ENCODE measurements around the gene CDHR1. TPM values are rescaled to one million over a fixed set of nuclear protein-coding genes. Genes with fewer than 3 reads are reported as not detected.
"Not testable (repeated sequence)": the region's sequence is repeated elsewhere in the genome, so short reads cannot be mapped to it uniquely, and the experiment has no call there.

The CDHR1 gene
- total RNA-seq, 1 donor from 2014 or later, result 1.4 TPM

DNA sequence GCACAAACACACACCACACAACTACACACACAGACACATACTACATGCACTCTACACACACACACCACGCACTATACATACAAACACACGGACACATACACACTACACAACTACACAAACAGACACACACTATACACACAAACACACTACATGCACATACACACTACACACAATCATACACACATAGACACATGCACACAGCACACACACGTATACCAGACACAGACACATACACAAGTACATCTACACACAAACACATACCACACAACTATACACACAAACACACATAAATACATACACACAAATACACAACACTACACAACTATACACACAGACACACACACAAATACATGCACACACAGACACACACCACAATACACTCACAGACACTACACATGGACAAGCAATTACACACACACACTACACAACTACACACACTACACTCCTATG, 16.2 kb upstream of the CDHR1 start:
- Histone ChIP-seq H3K4me2 (no peak overlapping the region), H2AFZ (replicated peaks) (no peak overlapping the region), H4K20me1 (ENCODE audit: low read depth) (no peaks in the 10 kb centered on the region), H3K27me3 (no peaks in the 10 kb centered on the region), H3K36me3 (no peaks in the 10 kb centered on the region), H3K9me3 (ENCODE audit: low read depth) (no peaks in the 10 kb centered on the region), H3K27ac (no peak overlapping the region), H3K4me1 (peaks cover 3% of the 10 kb centered on the region), H3F3A (ENCODE audit: low read depth) (no peaks in the 10 kb centered on the region), H3K4me3 (no peak overlapping the region), H3K9ac (no peak overlapping the region), H3K79me2 (ENCODE audit: low read depth) (no peaks in the 10 kb centered on the region)
- Mint-ChIP-seq H3K4me3 (no peak overlapping the region), H3K36me3 (no peaks in the 10 kb centered on the region), H3K27ac (no peak overlapping the region), H3K27me3 (ENCODE audit: insufficient read depth, low read depth) (peaks cover 3% of the 10 kb centered on the region), H3K9me3 (no peaks in the 10 kb centered on the region), H3K4me1 (no peaks in the 10 kb centered on the region)
- no peak for TF ChIP-seq CTCF (IDR thresholded peaks at IDR 0.05)
- TF ChIP-seq EZH2phosphoT487 (IDR thresholded peaks at IDR 0.05), result no peak
- DNase-seq (ENCODE audit: low spot score), result no peak

GRCh38 chr10:84179059-84179710, 15.2 kb upstream of the CDHR1 start:
- Mint-ChIP-seq H3K4me3 (no peak overlapping the region), H3K27me3 (ENCODE audit: insufficient read depth, low read depth) (peaks cover 2% of the 10 kb centered on the region), H3K36me3 (no peaks in the 10 kb centered on the region), H3K27ac (no peak overlapping the region), H3K4me1 (no peaks in the 10 kb centered on the region), H3K9me3 (no peaks in the 10 kb centered on the region)
- Histone ChIP-seq H3K4me3 (no peak overlapping the region), H3K4me2 (no peak overlapping the region), H3K9me3 (ENCODE audit: low read depth) (no peaks in the 10 kb centered on the region), H3K27me3 (no peaks in the 10 kb centered on the region), H2AFZ (replicated peaks) (no peak overlapping the region), H3K27ac (no peak overlapping the region), H3K9ac (no peak overlapping the region), H3K79me2 (ENCODE audit: low read depth) (no peaks in the 10 kb centered on the region), H3F3A (ENCODE audit: low read depth) (no peaks in the 10 kb centered on the region), H3K4me1 (peaks cover 3% of the 10 kb centered on the region), H4K20me1 (ENCODE audit: low read depth) (no peaks in the 10 kb centered on the region), H3K36me3 (no peaks in the 10 kb centered on the region)
- no peak for TF ChIP-seq EZH2 (IDR thresholded peaks at IDR 0.05)
- TF ChIP-seq EZH2phosphoT487 (IDR thresholded peaks at IDR 0.05), result no peak
- TF ChIP-seq CTCF (IDR thresholded peaks at IDR 0.05), result no peak
- DNase-seq (ENCODE audit: low spot score), result no peak

GRCh38 chr10:84180386-84180785, 14.0 kb upstream of the CDHR1 start:
- not testable (repeated sequence) for H3K4me3 ChIP-seq; DNase-seq (ENCODE audit: low spot score); H3K27me3 ChIP-seq; H4K20me1 ChIP-seq (ENCODE audit: low read depth); H3K79me2 ChIP-seq (ENCODE audit: low read depth); H3K27me3 Mint-ChIP-seq (ENCODE audit: insufficient read depth, low read depth); H3K36me3 ChIP-seq; H3F3A ChIP-seq (ENCODE audit: low read depth); H3K9me3 ChIP-seq (ENCODE audit: low read depth); H3K27ac ChIP-seq; H3K4me1 Mint-ChIP-seq; H3K36me3 Mint-ChIP-seq; H3K9ac ChIP-seq; H2AFZ ChIP-seq (replicated peaks); H3K9me3 Mint-ChIP-seq; H3K4me2 ChIP-seq; H3K4me3 Mint-ChIP-seq; H3K27ac Mint-ChIP-seq; H3K4me1 ChIP-seq

DNA sequence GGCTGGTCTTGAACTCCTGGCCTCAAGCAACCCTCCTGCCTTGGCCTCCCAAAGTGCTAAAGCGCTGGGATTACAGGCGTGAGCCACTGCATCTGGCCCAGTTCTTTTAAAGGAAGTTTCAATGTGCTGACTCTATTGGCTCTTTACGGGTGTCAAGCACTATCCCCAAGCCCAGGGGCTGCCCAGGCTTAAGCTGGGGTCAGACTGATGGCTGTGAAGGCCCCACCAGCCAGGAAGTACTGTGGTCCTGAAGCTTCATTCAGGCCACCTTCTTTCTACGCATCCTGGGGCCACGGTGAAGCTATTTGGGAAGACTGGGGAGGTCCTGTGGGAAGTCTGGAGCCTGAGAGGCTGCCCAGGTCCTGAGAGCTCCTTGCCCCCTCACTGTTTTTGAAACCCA, 12.7 kb upstream of the CDHR1 start:
- Histone ChIP-seq H3K9ac (no peak overlapping the region), H3K4me2 (no peak overlapping the region), H3K36me3 (no peaks in the 10 kb centered on the region), H4K20me1 (ENCODE audit: low read depth) (no peaks in the 10 kb centered on the region), H3K27me3 (no peaks in the 10 kb centered on the region), H2AFZ (replicated peaks) (no peak overlapping the region), H3K4me1 (peaks cover 3% of the 10 kb centered on the region), H3K27ac (no peak overlapping the region), H3K79me2 (ENCODE audit: low read depth) (no peaks in the 10 kb centered on the region), H3K4me3 (no peak overlapping the region), H3F3A (ENCODE audit: low read depth) (no peaks in the 10 kb centered on the region), H3K9me3 (ENCODE audit: low read depth) (no peaks in the 10 kb centered on the region)
- no peak for DNase-seq (ENCODE audit: low spot score)
- Mint-ChIP-seq H3K4me1 (no peaks in the 10 kb centered on the region), H3K27me3 (ENCODE audit: insufficient read depth, low read depth) (peaks cover 2% of the 10 kb centered on the region), H3K27ac (no peak overlapping the region), H3K4me3 (no peak overlapping the region), H3K36me3 (no peaks in the 10 kb centered on the region), H3K9me3 (no peaks in the 10 kb centered on the region)
- TF ChIP-seq EZH2phosphoT487 (IDR thresholded peaks at IDR 0.05), result no peak

All from neural progenitor cell (in vitro differentiated cells).